Measurements from ENCODE around the gene FAM110D. TPM values are rescaled to one million over a fixed set of nuclear protein-coding genes. Genes with fewer than 3 reads are reported as not detected.

FAM110D gene
- 4.1 and 5.8 TPM in 2 replicates for total RNA-seq

DNA sequence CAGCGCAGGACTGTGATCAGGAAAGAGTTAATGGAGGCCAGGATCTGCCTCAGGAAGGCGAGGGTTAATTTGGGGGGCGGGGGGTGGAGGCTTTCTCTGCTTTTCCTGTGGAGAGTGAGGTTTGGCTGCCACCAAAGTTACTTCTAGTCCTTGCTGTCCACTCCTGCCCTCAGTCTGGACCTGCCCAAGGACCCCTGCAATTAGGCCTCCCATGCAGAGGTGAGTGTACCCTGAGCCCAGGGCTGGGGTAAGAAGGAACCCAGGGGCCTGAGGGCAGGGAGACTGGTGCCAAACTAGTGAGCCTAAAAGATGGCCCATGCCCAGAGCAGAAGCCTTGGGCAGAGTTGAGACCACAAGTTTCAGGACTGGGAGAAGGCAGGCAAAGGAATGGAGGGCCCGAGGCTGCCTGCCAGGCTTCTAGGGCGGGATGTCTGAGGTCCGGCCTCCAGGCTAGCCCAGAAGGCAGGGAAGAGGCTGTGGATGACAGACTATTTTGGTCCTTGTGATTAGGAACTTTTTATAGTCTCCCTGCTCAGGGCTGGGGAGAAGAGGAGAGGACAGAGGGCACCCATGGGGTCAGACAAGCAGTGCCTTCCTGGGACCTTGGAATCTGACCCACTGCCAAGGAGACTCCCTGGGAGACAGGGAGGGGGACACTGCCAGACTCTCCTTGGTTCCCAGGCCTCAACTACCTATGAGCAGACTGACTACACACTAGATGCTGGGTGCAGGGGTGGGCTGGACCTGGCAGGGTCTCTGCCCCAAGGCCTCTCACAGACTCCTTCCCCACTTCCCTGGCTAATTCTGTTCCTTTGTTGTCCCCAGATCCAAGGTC is at the start of gene FAM110D:
FAM110D (plus strand) TSS at position 172 of the 835 bp plus-strand sequence. CDS start 2,213 bp downstream, outside the sequence.
- DNase-seq (ENCODE audit: extremely low read depth, low read depth, low spot score) = no peak

DNA sequence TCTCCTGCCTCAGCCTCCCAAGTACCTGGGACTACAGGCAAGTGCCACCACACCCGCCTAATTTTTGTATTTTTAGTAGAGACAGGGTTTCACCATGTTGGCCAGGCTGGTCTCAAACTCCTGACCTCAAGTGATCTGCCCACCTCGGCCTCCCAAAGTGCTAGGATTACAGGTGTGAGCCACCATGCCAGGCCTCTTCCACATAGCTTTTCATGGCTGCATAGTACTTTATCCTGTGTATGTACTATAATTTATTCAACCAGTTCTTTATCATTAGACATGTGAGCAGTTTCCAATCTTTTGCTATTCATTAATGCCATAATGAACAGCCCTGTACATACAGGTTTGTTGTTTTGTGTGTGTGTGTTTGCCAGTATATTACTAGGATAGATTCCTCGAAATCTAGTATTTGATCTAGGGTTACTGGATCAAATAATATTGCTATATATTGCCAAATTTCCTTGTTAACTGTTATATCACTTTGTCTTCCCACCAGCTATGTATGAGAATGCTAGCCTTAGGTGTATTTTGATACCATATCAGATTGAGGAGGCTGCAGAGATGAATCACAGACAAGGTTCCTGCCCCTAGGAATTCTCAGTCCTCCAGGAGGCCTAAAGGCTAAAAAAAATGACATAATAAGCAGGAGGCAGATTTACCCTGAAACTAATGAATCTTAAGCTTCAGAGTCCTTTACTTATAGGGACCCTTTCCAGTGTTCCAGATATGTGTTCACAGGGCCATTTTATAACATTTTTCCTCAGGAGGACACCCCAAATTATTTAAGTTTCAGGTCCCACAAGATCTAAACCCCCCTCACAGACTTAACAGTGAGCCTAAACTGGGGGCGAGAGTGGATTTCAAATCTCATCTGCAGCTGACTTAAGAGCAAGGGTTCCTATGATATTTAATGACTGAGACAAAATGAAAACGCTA is 49.4 kb upstream of the FAM110D start:
- DNase-seq (ENCODE audit: extremely low read depth, low read depth, low spot score) = no peak

GRCh38 chr1:26110731-26111529 is 47.9 kb upstream of the FAM110D start:
- DNase-seq (ENCODE audit: extremely low read depth, low read depth, low spot score) = no peak

- DNase-seq (ENCODE audit: extremely low read depth, low read depth, low spot score) = no peak
Observed at GRCh38 chr1:26111530-26112406, 47.1 kb upstream of the FAM110D start, which contains the start of gene PDIK1L. Gene PDIK1L (plus strand): TSS chr1:26111824. CDS start chr1:26114309, 2,485 bp downstream.

DNA sequence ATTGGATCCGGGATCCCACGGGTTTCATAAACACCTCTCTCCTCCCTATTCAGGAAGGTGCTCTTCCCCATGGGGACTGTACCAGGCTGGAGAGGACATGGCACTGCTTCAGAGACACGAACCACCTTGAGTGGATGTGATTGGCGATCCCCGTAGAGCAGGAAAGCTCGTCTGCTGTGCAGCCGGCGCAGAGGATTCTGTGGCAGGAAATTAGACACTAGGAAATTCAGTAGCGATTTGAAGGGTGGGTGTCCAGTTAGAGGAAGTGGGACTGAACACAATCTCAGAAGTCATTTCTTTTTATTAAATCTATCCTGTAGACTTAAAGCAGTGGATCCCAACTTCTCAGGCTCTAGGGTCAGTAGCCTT is 46.5 kb upstream of the FAM110D start:
- DNase-seq (ENCODE audit: extremely low read depth, low read depth, low spot score) = no peak

- no peak for DNase-seq (ENCODE audit: extremely low read depth, low read depth, low spot score)
Observed at GRCh38 chr1:26114165-26114927, 44.5 kb upstream of the FAM110D start.

GRCh38 chr1:26119892-26120608 is 38.8 kb upstream of the FAM110D start:
- no peak for DNase-seq (ENCODE audit: extremely low read depth, low read depth, low spot score)

- DNase-seq (ENCODE audit: extremely low read depth, low read depth, low spot score) = no peak
Observed at GRCh38 chr1:26121854-26122773, 36.8 kb upstream of the FAM110D start.

GRCh38 chr1:26122988-26123973 is 35.6 kb upstream of the FAM110D start:
- no peak for DNase-seq (ENCODE audit: extremely low read depth, low read depth, low spot score)

DNA sequence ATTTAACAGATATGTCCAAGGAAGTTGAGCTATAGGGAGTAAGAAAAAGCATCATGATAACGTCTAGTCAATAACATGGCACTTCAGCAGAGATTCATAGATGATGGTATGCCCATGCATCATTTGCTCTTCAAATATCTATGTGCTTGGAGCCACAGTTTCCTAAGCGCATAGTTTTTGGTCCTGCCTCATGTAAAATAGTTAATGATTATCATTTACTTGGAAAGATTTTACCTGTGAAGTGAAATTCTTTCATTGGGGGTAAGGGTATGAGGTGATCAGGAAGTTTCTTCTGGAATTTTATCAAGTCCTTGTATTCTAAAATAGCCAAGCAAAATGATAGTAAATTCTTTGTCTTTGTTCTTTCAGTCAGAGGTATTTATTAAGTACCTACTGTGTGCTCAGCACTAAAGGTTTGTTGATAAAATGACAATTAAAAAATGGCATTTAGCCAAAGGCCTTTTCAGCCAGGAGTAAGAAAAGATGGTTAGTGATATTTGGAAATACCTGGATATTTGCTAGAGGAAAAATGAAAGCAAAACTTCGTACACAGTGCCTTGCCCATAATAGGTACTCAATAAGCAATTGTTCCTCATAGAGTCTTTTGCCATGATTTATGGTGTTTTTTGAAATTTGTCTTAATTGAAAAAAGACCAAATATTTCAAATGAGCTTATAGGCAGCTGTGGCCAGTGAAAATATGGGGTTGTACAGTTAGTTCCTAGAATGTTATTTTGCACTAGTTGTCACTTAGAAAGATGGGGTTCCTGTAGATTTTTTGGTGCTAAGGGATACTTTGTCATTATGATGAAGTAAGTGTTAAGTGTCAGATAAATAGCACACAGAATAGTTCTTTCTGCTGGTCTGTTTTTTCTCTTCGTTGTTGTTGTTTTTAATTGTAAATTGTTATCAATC is 34.2 kb upstream of the FAM110D start:
- DNase-seq (ENCODE audit: extremely low read depth, low read depth, low spot score) = no peak

- DNase-seq (ENCODE audit: extremely low read depth, low read depth, low spot score) = no peak
Observed at GRCh38 chr1:26125382-26125781, 33.5 kb upstream of the FAM110D start.

GRCh38 chr1:26125946-26126320 is 32.9 kb upstream of the FAM110D start:
- DNase-seq (ENCODE audit: extremely low read depth, low read depth, low spot score) = no peak

GRCh38 chr1:26126321-26127084 is 32.4 kb upstream of the FAM110D start:
- no peak for DNase-seq (ENCODE audit: extremely low read depth, low read depth, low spot score)

Data from glomerular endothelial cell (primary cell).